HG03469 (cell line): ENCODE results near the gene SLMAP.

ENCODE experiments used
- ATAC-seq: cut with Tn5 transposase; IDR thresholded peaks from one replicate; pipeline ENCODE4 v1.9.1; 2021; ENCODE audit warnings: mild to moderate bottlenecking, moderate library complexity, moderate number of reproducible peaks; ENCODE audit not compliant: unreplicated experiment

SLMAP gene

DNA sequence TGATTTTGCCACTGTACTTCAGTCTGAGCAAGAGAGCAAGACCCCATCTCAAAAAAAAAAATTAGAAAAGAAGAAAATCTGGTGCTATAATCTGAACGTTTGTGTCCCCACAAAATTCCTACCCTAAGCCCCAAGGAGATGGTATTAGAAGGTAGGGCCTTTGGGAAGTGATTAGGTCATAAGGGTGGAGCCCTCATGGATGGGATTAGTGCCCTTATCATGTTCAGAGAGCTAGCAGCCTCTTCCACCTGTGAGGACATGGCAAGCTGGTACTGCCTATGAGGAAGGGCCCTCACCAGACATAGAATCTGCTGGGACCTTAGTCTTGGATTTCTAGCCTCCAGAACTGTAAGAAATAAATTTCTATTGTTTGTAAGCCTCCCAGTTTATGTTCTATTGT lies 201.7 kb downstream of the SLMAP start:
- no peak for ATAC-seq

DNA sequence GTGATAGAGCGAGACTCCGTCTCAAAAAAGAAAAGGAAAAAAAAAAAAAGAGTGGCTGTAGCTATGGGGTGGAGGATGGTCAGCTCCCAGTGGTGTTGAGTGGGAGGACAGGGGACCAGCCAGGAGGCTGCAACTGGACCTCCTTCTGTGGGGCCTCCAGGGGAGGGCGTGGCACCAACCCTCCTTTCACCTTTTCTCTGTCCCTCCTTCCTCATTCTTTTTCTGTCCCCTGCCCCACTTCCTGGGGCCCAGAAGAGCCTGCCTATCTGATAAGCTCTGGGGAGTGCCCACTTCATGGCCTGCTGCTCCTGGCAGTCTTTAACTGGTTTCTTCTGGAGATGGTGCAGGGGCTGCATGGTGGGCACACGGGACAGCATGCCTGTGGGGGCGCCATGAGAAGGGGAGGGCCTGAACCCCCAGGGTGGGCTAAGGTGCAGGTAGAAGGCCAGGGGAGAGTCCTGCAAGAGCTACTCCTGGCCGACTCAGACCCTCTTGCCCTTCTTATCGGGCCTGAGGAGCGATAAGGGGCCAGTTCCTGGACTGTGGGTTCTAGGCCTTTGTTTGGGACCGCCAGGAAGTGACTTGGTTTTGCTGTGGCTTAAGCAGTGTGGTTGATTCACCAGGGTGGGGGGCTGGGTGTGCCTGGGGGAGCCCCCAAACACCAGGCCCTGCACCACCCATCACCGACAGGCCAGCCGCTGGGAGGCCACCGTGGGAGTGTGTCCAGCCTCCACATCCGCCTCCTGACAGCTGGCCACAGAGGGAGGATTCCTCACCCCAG lies 202.7 kb downstream of the SLMAP start:
- no peak for ATAC-seq

DNA sequence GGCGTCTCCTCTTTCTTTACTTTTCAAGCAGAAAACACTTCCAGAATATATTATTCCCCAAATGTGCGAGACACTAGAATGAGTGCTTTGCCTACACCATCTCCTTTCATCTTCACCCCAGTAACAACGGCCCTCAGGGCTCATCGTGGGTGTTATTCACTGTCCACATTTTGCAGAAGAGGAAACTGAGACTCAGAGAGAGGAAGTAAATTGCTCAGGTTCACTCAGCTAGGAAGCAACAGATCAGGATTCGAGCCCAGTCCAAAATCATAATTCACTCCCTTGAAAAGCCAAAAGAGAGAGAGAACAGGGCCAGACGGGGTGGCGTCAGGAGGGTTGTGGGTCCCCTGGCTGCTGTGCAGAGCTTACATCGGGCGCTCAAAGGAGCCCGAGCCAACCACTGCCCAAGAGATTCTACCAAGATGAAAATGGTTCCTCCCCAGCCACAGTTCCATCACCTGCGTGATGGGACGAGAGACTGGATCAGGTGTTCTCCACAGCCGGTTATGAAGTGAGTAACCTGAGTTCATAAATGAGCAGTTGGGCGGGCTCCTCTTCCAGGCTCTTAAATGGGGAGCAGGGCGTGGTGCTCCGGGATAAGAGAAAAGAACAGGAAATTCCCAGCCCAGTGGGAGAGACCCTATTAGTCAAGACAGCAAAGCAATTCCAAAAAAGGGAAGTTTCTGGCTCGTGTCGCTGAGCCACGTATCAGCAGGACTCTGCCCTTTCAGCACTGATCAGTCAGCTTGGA lies 203.5 kb downstream of the SLMAP start:
- ATAC-seq: no peak

DNA sequence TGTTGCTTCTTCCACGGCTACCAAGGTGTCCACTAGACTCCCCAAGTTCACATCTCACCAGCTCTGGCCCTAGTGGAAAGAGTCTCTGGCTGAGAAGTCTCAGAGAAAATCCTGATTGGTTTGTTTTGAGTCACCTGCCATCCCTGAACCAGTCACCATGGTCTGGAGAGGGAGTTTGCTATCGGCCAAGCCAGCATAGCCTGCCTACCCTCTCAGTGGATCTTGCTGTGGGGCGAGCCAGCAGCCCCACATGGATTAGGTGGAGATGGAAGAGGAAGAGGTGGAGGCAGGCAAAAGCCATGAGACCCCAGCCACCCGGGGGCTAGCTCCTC lies 204.0 kb downstream of the SLMAP start:
- no peak for ATAC-seq

DNA sequence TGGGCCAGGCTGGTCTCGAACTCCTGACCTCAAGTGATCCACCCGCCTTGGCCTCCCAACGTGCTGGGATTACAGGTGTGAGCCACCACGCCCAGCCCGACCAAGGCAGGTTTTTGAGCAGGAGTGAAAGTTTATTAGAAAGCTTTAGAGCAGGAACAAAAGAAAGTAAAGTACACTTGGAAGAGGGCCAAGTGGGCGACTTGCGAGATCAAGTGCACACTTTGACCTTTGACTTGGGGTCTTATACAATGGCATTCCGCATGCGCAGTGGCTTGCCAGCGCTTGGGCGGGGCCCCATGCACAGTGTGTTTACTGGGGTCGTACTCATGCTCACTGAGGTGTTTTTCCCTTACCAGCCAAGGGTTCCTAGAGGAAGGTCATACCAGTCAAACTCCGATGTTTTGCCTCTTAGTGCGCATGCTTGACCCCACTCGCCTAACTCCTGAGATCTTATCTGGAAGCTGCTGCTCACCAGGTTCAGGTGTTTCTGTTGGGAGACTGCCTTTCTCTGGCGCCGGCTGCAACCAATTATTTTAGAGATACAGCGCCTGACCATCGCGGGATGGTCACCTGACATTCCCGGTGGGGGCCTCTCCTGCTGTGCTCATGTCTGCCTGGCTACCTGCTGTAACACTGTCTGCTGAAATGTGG lies 205.2 kb downstream of the SLMAP start:
- no peak for ATAC-seq

DNA sequence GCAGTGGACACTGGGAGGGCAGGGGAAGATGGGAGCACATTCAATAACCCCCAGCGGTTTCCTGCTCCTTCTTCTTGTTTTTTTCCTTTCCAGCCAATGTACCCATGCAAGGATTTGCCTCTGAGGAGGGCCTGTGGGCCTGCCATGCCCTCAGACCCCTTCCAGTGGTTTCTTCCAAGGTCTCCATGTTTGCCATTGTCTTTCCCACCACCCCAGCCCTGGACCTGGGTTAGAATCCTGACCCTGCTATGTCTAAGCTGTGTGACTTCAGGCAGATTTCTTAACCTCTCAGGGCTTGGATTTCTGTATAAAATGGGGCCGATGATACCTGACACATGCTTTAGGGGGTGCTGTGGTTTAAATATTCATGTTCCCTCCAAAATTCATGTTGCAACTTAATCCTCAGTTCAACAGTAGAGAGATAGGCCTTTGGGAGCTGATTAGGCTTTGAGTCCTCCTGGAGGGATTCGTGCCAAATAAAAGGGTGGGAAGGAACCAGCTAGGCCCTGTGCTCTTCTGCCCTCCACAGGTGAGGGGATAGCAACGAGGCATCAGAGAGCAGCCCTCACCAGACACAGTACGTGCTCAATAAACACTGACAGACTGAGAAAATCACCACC lies 205.8 kb downstream of the SLMAP start:
- ATAC-seq: no peak

DNA sequence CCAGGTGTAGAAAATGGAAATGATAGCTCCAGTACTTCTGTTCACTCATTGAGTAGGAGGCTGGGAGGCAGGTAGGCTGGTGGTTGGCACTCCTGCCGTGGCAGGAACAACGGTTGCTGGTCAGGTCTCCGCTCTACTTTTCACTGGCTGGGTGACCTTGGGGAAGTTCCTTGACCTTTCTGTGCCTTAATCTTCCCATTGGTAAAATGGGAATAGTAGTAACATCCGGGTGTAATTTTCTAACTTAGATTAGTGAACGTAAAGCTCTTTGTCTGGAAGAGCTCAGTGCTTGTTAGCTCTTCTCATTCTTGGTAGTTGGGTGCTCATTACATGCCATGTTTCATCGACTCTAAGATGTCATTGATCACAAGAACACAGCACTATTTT lies 206.3 kb downstream of the SLMAP start:
- no peak for ATAC-seq

DNA sequence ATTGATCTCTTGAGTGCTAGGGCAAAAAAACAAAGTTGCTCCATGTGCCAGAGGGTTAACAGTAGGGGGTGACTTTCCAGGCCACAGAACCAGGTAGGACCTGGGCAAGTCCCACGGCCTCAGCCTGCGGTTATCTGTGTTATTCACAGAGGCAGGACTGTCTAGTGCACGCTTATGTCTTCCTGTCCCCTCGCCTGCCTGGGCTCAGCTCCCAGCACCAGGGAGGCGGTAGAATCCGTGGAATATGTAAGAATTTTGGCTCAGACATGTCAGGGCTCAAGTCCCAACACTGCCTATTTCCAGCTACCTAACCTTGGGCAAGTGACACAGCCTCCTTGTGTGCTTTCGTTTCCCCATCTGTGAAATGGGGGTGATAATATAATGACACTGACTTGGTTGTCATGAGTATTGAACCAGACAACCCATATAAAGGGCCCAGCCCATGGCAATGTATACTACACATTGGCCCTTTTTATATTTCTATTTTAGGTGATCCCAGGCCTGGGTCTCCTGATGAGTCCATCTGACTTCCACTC lies 207.8 kb downstream of the SLMAP start:
- no peak for ATAC-seq

DNA sequence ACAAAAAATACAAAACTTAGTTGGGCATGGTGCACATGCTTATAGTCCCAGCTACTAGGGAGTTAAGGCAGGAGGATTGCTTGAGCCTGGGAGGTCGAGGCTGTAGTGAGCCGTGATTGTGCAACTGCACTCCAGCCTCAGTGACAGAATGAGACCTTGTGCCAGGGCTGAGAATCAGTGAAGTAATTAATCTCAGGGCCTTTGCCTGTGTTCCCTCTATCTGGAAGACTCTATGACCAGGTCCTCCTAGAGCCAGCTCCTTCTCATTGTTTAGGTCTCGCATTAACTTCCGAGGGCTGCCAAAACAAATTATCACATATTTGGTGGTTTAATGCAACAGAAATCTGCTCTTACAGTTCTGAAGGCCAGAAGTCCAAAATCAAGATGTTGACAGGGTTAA lies 210.7 kb downstream of the SLMAP start:
- no peak for ATAC-seq

DNA sequence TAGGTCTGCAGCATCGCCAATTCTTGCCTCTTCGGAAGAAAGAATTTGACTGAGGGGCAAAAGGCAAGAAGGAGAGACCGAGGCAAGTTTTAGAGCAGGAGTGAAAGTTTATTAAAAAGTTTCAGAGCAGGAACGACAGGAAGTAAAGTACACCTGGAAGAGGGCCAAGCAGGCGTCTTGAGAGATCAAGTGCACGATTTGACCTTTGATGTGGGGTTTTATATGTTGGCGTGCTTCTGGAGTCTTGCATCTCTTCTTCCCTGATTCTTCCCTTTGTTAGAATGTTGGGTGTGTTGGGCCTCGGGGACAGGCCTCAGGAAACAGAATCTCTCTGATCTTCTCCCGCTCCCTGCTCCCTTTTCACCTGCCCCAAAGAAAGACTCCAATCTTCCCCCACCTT lies 211.5 kb downstream of the SLMAP start:
- no peak for ATAC-seq

DNA sequence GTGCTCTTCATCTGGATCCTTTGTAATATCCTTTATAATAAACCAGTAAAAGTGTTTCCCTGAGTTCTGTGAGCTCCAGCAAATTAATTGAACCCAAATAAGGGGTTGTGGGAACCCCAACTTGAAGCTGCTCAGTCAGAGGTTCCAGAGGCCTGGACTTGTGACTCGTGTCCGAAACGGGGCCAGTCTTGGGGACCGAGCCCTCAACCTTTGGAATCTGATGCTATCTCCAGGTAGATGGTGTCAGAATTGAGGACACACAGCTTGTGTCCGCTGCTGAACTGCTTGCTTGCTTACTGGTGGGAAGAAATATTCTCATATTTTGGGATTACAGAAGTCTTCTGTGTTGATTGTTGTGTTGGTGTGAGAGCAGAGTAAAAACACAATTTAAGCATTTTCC lies 212.4 kb downstream of the SLMAP start:
- ATAC-seq: no peak

DNA sequence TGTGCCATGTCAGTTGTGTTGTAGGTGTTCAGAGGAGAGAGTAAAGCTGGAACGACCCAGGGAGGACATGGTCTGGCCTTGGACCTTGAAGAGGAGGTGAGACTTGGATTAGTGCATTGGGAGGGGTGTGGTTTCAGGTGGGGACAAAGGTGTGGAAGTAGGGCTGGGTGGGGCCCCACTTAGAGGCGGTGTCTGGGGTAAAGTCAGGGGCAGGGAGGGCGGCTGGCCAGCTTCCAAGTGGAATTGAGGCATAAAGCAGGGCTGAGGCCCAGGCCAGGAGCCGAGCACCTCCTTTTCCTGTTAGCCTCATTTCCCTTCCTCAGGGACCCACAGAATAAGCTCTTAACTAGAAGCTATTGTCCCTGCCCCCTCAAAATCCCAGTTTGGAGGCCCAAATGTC lies 215.9 kb downstream of the SLMAP start:
- no peak for ATAC-seq

DNA sequence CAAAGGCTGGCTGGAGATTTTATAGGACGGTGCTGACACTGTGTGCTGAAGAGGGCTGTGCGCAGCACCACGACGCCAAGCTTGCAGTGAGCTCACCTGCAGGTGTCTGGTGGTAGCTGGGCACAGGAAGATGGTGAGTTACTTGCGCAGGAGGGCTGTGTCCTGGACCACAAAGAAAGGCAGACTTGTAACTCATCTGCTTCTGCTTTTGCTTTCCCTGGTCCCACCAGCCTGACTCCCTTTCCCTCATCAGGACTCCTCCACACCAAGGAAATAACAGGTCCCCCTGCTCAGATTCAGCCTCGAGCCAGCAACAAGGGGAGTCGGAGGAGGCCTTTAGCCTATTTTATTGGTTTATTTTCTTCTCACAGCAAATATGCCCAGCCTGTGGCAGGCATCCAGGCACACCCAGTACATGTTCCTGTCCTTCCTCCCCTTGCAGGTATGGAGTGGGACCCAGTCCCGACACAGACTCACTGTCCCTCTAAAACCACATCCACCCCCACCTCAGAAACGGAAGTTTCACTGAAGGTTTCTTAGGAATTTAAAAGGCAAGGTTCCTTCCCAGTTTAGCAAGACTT lies 216.5 kb downstream of the SLMAP start:
- ATAC-seq: no peak

DNA sequence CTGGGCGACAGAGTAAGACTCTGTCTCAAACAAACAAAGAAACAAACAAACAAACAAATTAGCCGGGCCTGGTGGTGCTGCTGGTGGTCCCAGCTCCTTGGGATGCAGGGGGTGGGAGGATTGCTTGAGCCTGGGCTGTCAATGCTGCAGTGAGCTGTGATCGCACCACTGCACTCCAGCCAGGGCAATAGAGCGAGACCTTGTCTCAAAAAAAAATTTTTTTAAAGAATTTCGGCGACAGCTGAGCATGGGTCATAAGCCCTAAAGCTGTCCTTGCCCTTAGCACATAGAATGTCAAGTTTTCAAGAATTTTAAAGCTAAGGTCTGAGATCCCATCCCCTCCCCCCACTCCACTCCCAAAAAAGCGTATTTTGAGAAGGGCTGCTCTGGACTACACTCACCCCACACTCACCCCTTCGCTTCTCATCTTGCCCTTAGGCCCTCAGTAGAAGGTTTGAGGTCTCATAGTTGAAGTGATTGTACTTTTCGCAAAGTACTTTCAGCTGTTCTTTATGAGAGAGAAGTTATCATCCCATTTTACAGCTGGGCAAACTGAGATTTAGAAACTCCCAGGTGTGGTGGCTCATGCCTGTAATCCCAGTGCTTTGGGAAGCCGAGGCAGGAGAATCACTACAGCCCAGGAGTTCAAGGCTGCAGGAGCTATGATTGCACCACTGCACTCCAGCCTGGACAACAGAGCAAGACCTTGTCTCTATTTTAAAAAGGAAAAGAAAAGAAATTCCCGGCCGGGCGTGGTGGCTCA lies 217.8 kb downstream of the SLMAP start:
- ATAC-seq: no peak

DNA sequence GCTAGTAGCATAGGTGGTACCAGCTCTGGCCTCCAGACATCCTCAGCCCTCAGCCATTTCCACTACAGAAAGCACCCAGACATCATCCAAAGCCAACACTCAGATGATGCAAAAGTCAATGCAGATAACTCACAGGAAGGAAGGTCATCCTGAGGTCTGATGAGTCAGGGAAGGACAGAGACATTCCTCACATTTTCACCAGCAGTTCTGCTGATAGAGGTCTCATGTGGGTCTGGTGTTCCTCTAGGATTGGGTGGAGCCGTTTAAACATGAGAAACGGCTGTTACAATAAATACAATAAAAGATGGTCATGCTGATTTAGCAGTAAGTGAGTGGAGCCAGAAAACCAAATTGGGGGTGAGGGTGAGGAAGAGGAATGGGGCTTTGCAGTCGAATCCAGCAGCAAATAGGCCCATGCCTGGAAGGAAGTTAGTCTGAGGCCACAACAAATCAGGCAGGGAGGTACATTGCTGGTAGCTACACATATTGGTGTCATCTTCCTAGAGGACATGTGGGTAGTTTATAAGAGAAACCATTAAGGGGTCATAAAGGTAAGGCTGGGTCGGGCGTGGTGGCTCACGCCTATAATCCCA lies 218.8 kb downstream of the SLMAP start:
- no peak for ATAC-seq

DNA sequence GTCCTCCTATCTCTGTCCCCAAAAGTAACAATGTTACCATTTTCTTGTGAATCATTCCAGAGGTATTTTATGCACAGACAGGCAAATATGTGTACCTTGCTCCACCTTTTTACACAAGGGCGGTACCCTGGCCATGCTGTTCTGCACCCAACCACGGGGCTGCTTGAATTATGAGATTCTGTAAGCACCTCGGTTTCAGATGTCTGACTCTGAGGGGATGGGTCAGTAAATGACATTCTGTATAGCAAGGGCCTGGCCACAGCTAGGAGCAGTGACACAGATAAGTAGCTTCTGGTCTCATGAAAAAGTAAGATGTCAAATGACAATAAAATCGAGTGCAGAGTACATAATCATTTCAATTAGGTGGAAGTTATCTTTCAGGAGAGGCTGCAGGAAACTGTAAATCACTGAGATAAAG lies 221.7 kb downstream of the SLMAP start:
- ATAC-seq: no peak

DNA sequence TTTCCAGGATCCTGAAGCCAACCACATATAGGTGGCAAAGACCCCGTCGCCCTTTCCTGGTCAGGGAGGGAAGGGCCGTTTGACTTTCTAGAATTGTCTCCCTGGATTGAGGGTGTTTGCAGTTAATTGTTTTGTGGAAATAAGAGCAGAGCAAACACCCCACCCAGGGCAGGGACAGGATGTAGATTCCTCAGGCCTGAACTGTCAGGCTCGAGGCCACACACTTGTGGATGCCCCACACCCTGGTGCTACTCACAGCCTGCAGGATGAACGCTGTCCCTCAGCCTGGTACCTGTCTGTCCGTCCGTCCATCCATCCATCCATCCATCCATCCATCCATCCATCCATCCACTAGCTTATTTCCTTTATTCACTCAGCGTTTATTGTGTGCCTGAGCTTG lies 222.2 kb downstream of the SLMAP start:
- no peak for ATAC-seq
